ENCODE measurements around the gene BCO2.

BCO2 gene

DNA sequence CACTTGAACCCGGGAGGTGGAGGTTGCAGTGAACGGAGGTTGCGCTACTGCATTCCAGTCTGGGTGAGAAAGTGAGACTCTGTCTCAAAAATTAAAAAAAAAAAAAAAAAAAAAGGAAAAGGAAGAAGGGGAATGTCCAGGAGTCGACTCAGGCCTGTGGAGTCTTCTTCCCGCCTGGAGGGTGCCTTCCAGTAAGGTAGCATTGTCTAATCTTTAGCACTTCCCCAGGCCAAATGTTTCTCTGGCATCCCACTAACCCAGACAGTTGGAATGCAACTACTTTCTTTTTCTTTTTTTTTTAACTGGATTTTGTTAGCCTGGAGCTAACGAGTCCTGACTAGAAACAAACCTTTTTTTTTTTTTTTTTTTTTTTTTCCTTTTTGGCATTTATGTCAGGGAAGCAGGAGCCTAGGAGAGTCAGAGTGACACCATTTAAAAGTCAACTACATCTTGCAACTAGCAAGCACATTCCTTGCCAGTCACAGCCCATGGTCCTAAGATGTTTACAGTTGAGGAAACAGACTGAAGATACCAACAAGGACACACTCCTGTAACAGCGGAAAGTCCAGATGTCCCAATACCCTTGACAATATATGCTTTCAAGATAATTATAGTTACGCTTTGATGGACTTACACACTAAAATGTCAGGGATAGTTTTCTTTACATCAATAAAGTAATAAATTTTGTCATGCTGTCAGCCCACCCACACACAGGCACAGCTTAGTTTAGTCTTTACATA, 74.7 kb downstream of the BCO2 start:
- no peak for DNase-seq (ENCODE audit: low spot score)

DNA sequence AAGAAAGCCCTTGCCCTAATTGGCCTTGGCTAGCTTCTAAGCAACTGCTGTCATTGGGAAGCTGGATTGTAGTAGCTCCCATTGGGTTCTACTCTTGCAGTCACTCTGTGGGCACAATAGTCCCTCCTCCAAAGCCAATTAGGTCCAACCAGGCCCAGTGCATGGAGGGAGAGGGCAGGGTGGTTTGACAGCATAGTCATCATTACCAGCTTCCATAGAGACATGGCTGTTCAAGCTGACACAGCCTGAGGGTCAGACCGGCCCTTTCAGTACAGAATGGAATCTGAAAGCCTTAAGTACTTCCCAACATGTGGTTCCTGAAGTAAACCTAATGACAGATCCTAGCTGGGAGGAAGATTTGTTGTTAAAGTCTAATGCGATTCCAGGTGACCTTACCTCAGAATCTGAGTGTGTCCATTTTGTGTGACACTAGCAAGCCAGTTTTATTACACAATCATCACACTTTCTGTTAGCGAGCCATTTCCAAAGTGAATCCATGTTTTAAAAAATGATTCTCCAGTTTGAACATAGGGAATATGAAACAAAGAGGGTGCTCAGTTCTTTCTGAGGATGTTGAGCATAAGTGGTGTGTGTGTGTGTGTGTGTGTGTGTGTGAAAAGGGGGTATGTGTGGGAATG, 78.4 kb downstream of the BCO2 start:
- DNase-seq (ENCODE audit: low spot score): no peak

DNA sequence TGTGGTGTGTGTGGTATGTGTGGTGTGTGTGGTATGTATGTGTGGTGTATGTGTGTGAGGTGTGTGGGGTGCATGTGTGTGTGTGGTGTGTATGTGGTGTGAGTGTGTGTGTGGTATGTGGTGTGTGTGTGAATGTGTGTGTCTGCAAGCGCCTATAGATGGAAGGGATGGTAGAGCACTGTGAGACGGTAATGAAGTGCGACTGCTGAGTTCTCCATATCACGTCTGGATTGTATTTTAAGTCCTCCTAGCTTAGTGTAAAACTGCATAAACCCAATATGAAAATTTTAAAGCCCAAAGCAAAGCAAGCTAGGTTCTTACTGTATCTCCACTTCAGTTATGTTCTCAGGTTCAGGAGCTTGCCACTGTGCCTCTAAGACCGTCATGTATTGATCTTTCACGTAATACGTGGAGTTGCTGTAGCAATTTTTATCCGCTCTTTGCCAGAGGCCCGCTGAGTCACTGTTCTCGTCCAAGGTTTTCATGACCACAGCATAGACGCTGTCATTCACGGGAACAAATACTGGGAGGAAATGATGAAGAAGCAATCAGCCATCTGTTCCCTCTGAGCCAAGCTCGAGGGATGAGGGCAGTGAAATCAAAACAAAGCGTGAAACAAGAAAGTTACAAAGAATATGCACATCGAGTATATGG, 79.9 kb downstream of the BCO2 start:
- no peak for DNase-seq (ENCODE audit: low spot score)

DNA sequence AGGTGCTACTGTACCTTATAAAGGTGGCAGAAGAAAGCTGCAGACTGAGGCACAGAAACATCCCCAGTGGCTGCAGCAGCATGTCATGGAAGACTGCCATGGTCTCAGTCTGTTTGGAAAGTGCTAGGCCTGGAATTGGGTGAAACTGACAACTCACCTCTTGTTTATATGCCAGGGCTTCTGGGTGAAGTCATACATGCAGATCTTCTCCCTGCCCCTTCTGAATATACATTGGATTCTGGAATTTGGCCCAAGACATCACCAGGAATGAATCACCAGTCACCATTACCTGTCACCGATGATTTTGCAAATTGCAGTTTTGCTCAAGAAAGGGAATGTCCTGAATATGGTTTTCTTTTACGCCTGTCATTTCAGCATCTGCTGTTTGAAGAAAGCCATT, 85.2 kb downstream of the BCO2 start, which contains the start of gene PLET1:
PLET1 (minus strand) TSS at position 371 of the 400 bp plus-strand sequence; CDS start at position 100, 271 bp downstream.
- no peak for DNase-seq (ENCODE audit: low spot score)

DNA sequence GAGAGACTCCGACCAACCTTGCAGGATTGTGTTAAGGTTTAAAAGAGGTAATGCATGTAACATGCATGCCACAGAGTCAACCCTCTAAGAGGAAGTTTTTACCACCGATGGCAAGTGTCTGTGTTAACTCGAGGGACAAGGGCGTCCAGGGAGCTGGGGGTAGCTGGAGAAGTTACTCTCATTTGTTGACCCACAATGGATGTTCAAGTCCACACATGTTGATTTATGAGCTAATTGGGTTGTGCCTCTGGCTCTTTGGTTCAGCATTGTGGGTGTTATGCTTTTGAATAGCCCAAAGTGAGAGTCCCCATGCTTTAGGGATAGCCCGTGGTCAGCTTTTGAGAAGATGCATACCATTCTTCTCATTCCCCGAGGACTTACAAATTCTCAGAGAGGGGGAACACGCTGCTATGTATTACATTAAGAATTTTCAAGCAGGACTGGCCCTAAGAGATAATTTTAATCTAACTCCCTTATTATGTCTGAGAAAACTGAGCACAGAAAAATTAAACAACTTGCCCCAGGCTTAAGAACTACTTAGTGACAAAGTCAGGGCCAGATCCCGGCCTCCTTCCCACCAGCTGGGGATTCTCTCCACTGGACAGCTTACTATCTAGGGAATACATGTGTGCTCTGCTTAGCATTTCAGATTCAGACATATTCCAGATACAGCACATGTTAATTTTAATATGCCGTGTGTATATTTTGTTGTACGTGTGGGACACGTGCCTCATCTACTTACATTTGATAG, 90.5 kb downstream of the BCO2 start:
- no peak for DNase-seq (ENCODE audit: low spot score)

DNA sequence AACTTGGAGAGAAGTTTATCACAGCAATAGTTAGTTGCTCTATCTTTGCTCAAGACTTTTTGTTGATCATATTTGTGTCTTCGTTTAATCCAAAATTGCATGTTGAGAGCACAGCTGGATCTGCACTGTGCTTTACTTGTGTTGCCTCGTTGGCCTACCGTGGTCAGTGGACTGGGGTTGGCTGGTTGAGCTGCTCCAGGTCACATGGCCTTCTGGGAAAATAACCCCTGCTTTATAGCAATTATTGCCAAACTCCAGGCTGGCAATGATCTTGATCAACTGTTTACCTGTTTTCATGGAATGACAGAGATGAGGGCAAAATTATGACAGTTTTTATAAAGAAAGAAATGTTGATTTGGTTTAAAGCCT, 91.1 kb downstream of the BCO2 start:
- no peak for DNase-seq (ENCODE audit: low spot score)

DNA sequence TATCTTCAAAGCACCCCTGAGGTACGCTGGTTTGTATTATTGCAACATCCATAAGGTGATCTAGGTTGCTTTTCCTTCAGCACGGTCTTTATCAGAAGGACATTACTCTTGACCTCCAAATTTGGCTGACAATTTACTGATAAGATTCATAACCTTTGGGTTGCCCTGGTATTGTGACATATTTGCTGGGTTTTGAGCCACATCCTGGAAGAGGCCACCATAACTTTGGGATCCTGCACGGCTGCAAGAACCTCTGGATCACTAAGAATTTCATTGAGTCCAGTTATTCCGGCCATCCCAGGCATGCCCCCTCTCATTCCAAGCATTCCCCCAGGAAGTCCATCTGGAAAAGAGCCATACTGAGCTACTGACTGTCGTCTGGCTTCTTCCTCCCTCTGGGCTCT, 91.9 kb downstream of the BCO2 start:
- no peak for DNase-seq (ENCODE audit: low spot score)

DNA sequence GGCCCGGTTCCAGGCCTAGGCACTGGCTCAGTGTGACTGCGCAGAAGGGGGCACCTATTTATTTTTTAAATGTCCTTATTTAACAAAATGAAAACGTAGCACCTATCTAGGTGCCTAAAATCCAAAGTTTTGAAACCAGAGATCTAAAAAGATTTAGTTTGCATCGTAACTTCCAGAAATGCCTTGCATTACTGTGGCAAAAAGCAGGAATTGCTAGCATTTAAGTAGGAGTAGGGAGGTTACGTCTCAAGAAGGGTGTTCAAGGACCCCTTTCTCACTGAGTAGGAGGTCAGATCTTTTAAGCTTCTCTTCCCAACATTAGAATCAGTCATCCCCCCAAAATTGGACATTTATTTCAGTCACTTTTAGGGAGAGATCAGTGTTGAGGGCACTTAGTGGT, 93.1 kb downstream of the BCO2 start:
- DNase-seq (ENCODE audit: low spot score): no peak
